HK-2 (cell line): ENCODE results near the gene TCERG1.

Experiments used
- DNase-seq: peaks from one replicate; pipeline ENCODE4 v3.0.0-alpha.2; 2018; ENCODE audit not compliant: unreplicated experiment

The TCERG1 gene

GRCh38 chr5:146457431-146457830, 10.3 kb downstream of the TCERG1 start:
- no peak for DNase-seq

GRCh38 chr5:146458894-146459293, 11.8 kb downstream of the TCERG1 start:
- DNase-seq, result no peak

- DNase-seq, result no peak
Measured at GRCh38 chr5:146461319-146461718, 14.2 kb downstream of the TCERG1 start.

GRCh38 chr5:146463446-146463845, 16.3 kb downstream of the TCERG1 start:
- DNase-seq, result no peak

GRCh38 chr5:146466521-146467349, 19.6 kb downstream of the TCERG1 start:
- no peak for DNase-seq

GRCh38 chr5:146467760-146468159, 20.6 kb downstream of the TCERG1 start:
- no peak for DNase-seq

- DNase-seq, result no peak
Measured at GRCh38 chr5:146474065-146474464, 26.9 kb downstream of the TCERG1 start.

- DNase-seq, result no peak
Measured at GRCh38 chr5:146475190-146475780, 28.2 kb downstream of the TCERG1 start.

GRCh38 chr5:146475906-146476305, 28.8 kb downstream of the TCERG1 start:
- DNase-seq, result no peak

- no peak for DNase-seq
Measured at GRCh38 chr5:146482775-146483174, 35.6 kb downstream of the TCERG1 start.

GRCh38 chr5:146484714-146485391, 37.7 kb downstream of the TCERG1 start:
- DNase-seq, result no peak

GRCh38 chr5:146490089-146490843, 43.1 kb downstream of the TCERG1 start:
- no peak for DNase-seq

GRCh38 chr5:146494656-146495055, 47.5 kb downstream of the TCERG1 start:
- DNase-seq, result no peak

- DNase-seq, result no peak
Measured at GRCh38 chr5:146499680-146500079, 52.5 kb downstream of the TCERG1 start.

GRCh38 chr5:146507428-146507827, 60.3 kb downstream of the TCERG1 start:
- DNase-seq, result no peak

GRCh38 chr5:146510559-146511125, 63.5 kb downstream of the TCERG1 start:
- DNase-seq, result no peak

- no peak for DNase-seq
Measured at GRCh38 chr5:146513462-146513861, 66.3 kb downstream of the TCERG1 start.

GRCh38 chr5:146514575-146514974, 67.4 kb downstream of the TCERG1 start:
- DNase-seq, result no peak

- no peak for DNase-seq
Measured at GRCh38 chr5:146515473-146516150, 68.5 kb downstream of the TCERG1 start.

GRCh38 chr5:146516151-146516475, 69.0 kb downstream of the TCERG1 start, which contains the start of gene GPR151:
TSS of gene GPR151 (minus strand) at chr5:146516190. CDS start at chr5:146516113, 77 bp downstream.
- no peak for DNase-seq

GRCh38 chr5:146519554-146519953, 72.4 kb downstream of the TCERG1 start:
- DNase-seq, result no peak
